Measurements from ENCODE around the gene ARHGEF28. TPM values are rescaled to one million over a fixed set of nuclear protein-coding genes. Genes with fewer than 3 reads are reported as not detected.

Gene ARHGEF28
- total and polyA plus RNA-seq, 2 of the 13 experiments (the other 11 are each of a cell fraction or from before 2014, with no cell fraction given) = 17.4 to 34.1 TPM

DNA sequence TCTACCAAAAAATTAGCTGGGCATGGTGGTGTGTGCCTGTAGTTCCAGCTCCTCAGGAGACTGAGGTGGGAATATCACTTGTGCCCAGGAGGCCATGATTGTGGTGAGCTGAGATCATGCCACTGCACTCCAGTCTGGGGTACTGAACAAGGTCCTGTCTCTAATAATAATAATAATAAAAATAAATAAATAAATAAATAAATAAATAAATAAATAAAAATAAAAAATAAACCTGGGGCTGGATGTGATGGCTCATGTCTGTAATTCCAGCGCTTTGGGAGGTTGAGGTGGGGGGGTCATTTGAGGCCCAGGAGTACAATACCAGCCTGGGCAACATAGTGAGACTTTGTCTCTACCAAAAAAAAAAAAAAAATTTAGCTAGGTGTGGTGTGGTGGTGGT is 113.7 kb downstream of the ARHGEF28 start:
- H4K20me1 ChIP-seq (ENCODE audit: insufficient read depth, low read length) = no peaks in the 10 kb centered on the region
- intact Hi-C loops (cut with micrococcal nuclease; ENCODE audit: unreplicated experiment) (no loop called here), in situ Hi-C loops (cut with HindIII; ENCODE audit: extremely low pct_ligation_motif_present, low pct_unique_long_range_greater_than_20kb) (no loop called here)
- POLR2A ChIA-PET = interaction anchor here (1.2 to 2.1 kb wide), 3 partner anchors 10 to 115 kb away, joined by 3 to 5 read pairs (median 3); no protein-coding TSS in a partner anchor
- ATAC-seq (no peak), FAIRE-seq (no peak), DNase-seq (ENCODE audit: low spot score) (no peak)
- WGBS (ENCODE audit: low lambda C conversion rate) = 97% methylated on average over 1 of the region's 1 CpG
- H3K79me2 ChIP-seq (ENCODE audit: insufficient read depth, low read length) = peaks cover 2% of the 10 kb centered on the region
- H3K4me3 ChIP-seq (replicated peaks in 1 of 3; ENCODE audit: insufficient read depth in 1 of 3, low read depth in 2 of 3, low read length in 3 of 3) = no peak overlapping the region
- no peaks in the 10 kb centered on the region for H3K9me3 ChIP-seq (ENCODE audit: low read length)
- no peaks in the 10 kb centered on the region for H3K27me3 ChIP-seq (ENCODE audit: control insufficient read depth in 1 of 2, insufficient read depth in 2 of 2, low read length in 2 of 2)
- H3K9ac ChIP-seq (ENCODE audit: insufficient read depth, low read depth, low read length) = no peak overlapping the region
- H3K27ac ChIP-seq (ENCODE audit: extremely low read length, insufficient read depth, low read length) = no peak overlapping the region
- H3K4me2 ChIP-seq (ENCODE audit: low read depth, low read length) = no peak overlapping the region
- no peak overlapping the region for H2AFZ ChIP-seq (ENCODE audit: low read length)
- peaks cover 12% of the 10 kb centered on the region for H3K4me1 ChIP-seq (ENCODE audit: insufficient read depth, low read length)
- CTCF ChIA-PET (ENCODE audit: low intra/inter-chr PET ratio, low total read pairs) = no interaction called here
- H3K36me3 ChIP-seq (replicated peaks in 1 of 2; ENCODE audit: control insufficient read depth in 1 of 2, insufficient read depth in 2 of 2, low read length in 2 of 2) = peaks cover 0 to 4% of the 10 kb centered on the region in 2 experiments; a peak in 1 of 5 replicates
- no TSS peak for BruUV-seq (replicated peaks)
- TF ChIP-seq SP1 (IDR thresholded peaks at IDR 0.05) (no peak), SP1 (CRISPR knock-in tag; IDR thresholded peaks at IDR 0.05) (no peak), MED13 (CRISPR knock-in tag; IDR thresholded peaks at IDR 0.05) (no peak), MYNN (CRISPR knock-in tag; IDR thresholded peaks at IDR 0.05; ENCODE audit: low read depth) (no peak), GPN1 (CRISPR knock-in tag; IDR thresholded peaks at IDR 0.05; ENCODE audit: borderline replicate concordance) (no peak), ZNF335 (CRISPR knock-in tag; IDR thresholded peaks at IDR 0.05) (no peak), MAF1 (CRISPR knock-in tag; IDR thresholded peaks at IDR 0.05; ENCODE audit: borderline replicate concordance) (no peak), ZNF878 (CRISPR knock-in tag; IDR thresholded peaks at IDR 0.05) (no peak), MIXL1 (CRISPR knock-in tag; IDR thresholded peaks at IDR 0.05) (no peak)
- TF ChIP-seq, protein P1, sequence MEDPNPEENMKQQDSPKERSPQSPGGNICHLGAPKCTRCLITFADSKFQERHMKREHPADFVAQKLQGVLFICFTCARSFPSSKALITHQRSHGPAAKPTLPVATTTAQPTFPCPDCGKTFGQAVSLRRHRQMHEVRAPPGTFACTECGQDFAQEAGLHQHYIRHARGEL (CRISPR knock-in tag; IDR thresholded peaks at IDR 0.05) = no peak
- TF ChIP-seq, protein P2, sequence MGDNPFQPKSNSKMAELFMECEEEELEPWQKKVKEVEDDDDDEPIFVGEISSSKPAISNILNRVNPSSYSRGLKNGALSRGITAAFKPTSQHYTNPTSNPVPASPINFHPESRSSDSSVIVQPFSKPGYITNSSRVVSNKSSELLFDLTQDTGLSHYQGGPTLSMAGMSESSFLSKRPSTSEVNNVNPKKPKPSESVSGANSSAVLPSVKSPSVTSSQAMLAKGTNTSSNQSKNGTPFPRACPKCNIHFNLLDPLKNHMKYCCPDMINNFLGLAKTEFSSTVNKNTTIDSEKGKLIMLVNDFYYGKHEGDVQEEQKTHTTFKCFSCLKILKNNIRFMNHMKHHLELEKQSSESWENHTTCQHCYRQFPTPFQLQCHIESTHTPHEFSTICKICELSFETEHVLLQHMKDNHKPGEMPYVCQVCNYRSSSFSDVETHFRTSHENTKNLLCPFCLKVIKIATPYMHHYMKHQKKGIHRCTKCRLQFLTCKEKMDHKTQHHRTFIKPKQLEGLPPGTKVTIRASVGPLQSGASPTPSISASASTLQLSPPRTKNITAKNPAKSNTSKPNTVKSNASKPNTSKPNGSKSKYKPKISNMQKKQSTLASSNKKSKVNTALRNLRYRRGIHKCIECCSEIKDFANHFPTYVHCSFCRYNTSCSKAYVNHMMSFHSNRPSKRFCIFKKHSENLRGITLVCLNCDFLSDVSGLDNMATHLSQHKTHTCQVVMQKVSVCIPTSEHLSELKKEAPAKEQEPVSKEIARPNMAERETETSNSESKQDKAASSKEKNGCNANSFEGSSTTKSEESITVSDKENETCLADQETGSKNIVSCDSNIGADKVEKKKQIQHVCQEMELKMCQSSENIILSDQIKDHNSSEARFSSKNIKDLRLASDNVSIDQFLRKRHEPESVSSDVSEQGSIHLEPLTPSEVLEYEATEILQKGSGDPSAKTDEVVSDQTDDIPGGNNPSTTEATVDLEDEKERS (CRISPR knock-in tag; IDR thresholded peaks at IDR 0.05) = no peak
- TF ChIP-seq, protein P3, sequence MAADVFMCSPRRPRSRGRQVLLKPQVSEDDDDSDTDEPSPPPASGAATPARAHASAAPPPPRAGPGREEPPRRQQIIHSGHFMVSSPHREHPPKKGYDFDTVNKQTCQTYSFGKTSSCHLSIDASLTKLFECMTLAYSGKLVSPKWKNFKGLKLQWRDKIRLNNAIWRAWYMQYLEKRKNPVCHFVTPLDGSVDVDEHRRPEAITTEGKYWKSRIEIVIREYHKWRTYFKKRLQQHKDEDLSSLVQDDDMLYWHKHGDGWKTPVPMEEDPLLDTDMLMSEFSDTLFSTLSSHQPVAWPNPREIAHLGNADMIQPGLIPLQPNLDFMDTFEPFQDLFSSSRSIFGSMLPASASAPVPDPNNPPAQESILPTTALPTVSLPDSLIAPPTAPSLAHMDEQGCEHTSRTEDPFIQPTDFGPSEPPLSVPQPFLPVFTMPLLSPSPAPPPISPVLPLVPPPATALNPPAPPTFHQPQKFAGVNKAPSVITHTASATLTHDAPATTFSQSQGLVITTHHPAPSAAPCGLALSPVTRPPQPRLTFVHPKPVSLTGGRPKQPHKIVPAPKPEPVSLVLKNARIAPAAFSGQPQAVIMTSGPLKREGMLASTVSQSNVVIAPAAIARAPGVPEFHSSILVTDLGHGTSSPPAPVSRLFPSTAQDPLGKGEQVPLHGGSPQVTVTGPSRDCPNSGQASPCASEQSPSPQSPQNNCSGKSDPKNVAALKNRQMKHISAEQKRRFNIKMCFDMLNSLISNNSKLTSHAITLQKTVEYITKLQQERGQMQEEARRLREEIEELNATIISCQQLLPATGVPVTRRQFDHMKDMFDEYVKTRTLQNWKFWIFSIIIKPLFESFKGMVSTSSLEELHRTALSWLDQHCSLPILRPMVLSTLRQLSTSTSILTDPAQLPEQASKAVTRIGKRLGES (CRISPR knock-in tag; IDR thresholded peaks at IDR 0.05; ENCODE audit: borderline replicate concordance) = no peak
- TF ChIP-seq, protein P4, sequence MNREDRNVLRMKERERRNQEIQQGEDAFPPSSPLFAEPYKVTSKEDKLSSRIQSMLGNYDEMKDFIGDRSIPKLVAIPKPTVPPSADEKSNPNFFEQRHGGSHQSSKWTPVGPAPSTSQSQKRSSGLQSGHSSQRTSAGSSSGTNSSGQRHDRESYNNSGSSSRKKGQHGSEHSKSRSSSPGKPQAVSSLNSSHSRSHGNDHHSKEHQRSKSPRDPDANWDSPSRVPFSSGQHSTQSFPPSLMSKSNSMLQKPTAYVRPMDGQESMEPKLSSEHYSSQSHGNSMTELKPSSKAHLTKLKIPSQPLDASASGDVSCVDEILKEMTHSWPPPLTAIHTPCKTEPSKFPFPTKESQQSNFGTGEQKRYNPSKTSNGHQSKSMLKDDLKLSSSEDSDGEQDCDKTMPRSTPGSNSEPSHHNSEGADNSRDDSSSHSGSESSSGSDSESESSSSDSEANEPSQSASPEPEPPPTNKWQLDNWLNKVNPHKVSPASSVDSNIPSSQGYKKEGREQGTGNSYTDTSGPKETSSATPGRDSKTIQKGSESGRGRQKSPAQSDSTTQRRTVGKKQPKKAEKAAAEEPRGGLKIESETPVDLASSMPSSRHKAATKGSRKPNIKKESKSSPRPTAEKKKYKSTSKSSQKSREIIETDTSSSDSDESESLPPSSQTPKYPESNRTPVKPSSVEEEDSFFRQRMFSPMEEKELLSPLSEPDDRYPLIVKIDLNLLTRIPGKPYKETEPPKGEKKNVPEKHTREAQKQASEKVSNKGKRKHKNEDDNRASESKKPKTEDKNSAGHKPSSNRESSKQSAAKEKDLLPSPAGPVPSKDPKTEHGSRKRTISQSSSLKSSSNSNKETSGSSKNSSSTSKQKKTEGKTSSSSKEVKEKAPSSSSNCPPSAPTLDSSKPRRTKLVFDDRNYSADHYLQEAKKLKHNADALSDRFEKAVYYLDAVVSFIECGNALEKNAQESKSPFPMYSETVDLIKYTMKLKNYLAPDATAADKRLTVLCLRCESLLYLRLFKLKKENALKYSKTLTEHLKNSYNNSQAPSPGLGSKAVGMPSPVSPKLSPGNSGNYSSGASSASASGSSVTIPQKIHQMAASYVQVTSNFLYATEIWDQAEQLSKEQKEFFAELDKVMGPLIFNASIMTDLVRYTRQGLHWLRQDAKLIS (CRISPR knock-in tag; IDR thresholded peaks at IDR 0.05) = no peak
- TF ChIP-seq, protein P5, sequence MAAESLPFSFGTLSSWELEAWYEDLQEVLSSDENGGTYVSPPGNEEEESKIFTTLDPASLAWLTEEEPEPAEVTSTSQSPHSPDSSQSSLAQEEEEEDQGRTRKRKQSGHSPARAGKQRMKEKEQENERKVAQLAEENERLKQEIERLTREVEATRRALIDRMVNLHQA (CRISPR knock-in tag; IDR thresholded peaks at IDR 0.05) = no peak
